Measurements from ENCODE around the gene L1TD1. TPM values are rescaled to one million over a fixed set of nuclear protein-coding genes. Genes with fewer than 3 reads are reported as not detected.
"Not testable (repeated sequence)": the region's sequence is repeated elsewhere in the genome, so short reads cannot be mapped to it uniquely, and the experiment has no call there.

L1TD1 gene
- 19.1 TPM for polyA plus RNA-seq (2013, experiment 1 of 2)
- polyA plus RNA-seq (2013, experiment 2 of 2), result 19.3 TPM

- Histone ChIP-seq H3K4me1 (ENCODE audit: control insufficient read depth in 2 of 2, insufficient read depth in 1 of 2, low read depth in 1 of 2, low read length in 2 of 2) (peaks cover 0 to 4% of the 10 kb centered on the region in 2 donors), H2BK120ac (ENCODE audit: low read depth, low read length) (peak within 1 kb of the TSS; percentile 96), H3K36me3 (replicated peaks in 1 of 2; ENCODE audit: control insufficient read depth in 2 of 2, insufficient read depth in 2 of 2, low read length in 2 of 2) (peaks cover 0 to 5% of the 10 kb centered on the region in 2 donors), H3K14ac (ENCODE audit: low read length) (peak within 1 kb of the TSS; percentile 98), H3K9ac (ENCODE audit: low read depth, low read length, poor library complexity) (peak within 1 kb of the TSS; percentile 99), H3K18ac (ENCODE audit: low read length) (peak within 1 kb of the TSS; percentile 100), H3K79me1 (ENCODE audit: low read depth, low read length) (peaks cover 3% of the 10 kb centered on the region), H3K4me3 (ENCODE audit: low read length in 2 of 2) (peak within 1 kb of the TSS in 1 of 2 donors; percentile 92), H2AFZ (ENCODE audit: low read length) (no peak within 1 kb of the TSS), H4K91ac (ENCODE audit: low read depth, low read length, poor library complexity) (no peak within 1 kb of the TSS), H3K4ac (ENCODE audit: low read length) (peak within 1 kb of the TSS; percentile 98), H3K23ac (ENCODE audit: low read depth, low read length, poor library complexity) (peak within 1 kb of the TSS; percentile 99), H2BK5ac (ENCODE audit: low read length) (peak within 1 kb of the TSS; percentile 96), H3K27ac (replicated peaks; ENCODE audit: low read length) (peak within 1 kb of the TSS; percentile 72), H2BK15ac (ENCODE audit: low read length) (peak within 1 kb of the TSS; percentile 99), H3K4me2 (ENCODE audit: insufficient read depth, low read length, poor library complexity, severe bottlenecking) (peak within 1 kb of the TSS; percentile 83), H3K9me3 (replicated peaks in 1 of 2; ENCODE audit: control insufficient read depth in 2 of 2, insufficient read depth in 1 of 2, low read depth in 1 of 2, low read length in 2 of 2) (peaks cover 0 to 6% of the 10 kb centered on the region in 2 donors), H4K8ac (ENCODE audit: low read depth, low read length) (peak within 1 kb of the TSS; percentile 65), H3K27me3 (ENCODE audit: control insufficient read depth in 3 of 3, insufficient read depth in 3 of 3, low read depth in 1 of 3, low read length in 3 of 3) (peaks cover 0 to 37% (median 9%) of the 10 kb centered on the region in 3 experiments), H2BK12ac (ENCODE audit: low read length) (peak within 1 kb of the TSS; percentile 98), H2AK5ac (ENCODE audit: low read depth, low read length) (peak within 1 kb of the TSS; percentile 99)
- peak; percentile 60 for DNase-seq (ENCODE audit: low spot score)
- no CpG with 5 or more reads among the region's 55 CpGs for WGBS, 2 donors (ENCODE audit: extremely low coverage in 2 of 2, insufficient read length in 2 of 2, insufficient replicate concordance in 1 of 2)
These were observed at the start of gene L1TD1 for GRCh38 chr1:62194651-62195544. TSS of gene L1TD1 (plus strand) at chr1:62194849. CDS start at chr1:62206629, 11,780 bp downstream.

GRCh38 chr1:62159940-62160348 lies 34.7 kb upstream of the L1TD1 start:
- H3K79me1 ChIP-seq (ENCODE audit: low read depth, low read length), result no peaks in the 10 kb centered on the region
- no peak overlapping the region for H3K14ac ChIP-seq (ENCODE audit: low read length)
- no CpG with 5 or more reads among the region's 6 CpGs for WGBS, 2 donors (ENCODE audit: extremely low coverage in 2 of 2, insufficient read length in 2 of 2, insufficient replicate concordance in 1 of 2)
- H3K27ac ChIP-seq (replicated peaks; ENCODE audit: low read length), result no peak overlapping the region
- H3K9ac ChIP-seq (ENCODE audit: low read depth, low read length, poor library complexity), result no peak overlapping the region
- no peak overlapping the region for H2BK12ac ChIP-seq (ENCODE audit: low read length)
- no peak overlapping the region for H3K4me2 ChIP-seq (ENCODE audit: insufficient read depth, low read length, poor library complexity, severe bottlenecking)
- no peak overlapping the region for H2BK15ac ChIP-seq (ENCODE audit: low read length)
- no peak overlapping the region for H3K4ac ChIP-seq (ENCODE audit: low read length)
- no peaks in the 10 kb centered on the region for H3K4me1 ChIP-seq (ENCODE audit: control insufficient read depth in 2 of 2, insufficient read depth in 1 of 2, low read depth in 1 of 2, low read length in 2 of 2)
- no peak overlapping the region for H4K91ac ChIP-seq (ENCODE audit: low read depth, low read length, poor library complexity)
- no peak overlapping the region for H2BK120ac ChIP-seq (ENCODE audit: low read depth, low read length)
- H3K4me3 ChIP-seq (ENCODE audit: low read length in 2 of 2), result no peak overlapping the region
- no peaks in the 10 kb centered on the region for H3K9me3 ChIP-seq (replicated peaks in 1 of 2; ENCODE audit: control insufficient read depth in 2 of 2, insufficient read depth in 1 of 2, low read depth in 1 of 2, low read length in 2 of 2)
- H3K36me3 ChIP-seq (replicated peaks in 1 of 2; ENCODE audit: control insufficient read depth in 2 of 2, insufficient read depth in 2 of 2, low read length in 2 of 2), result no peaks in the 10 kb centered on the region
- no peak overlapping the region for H2AFZ ChIP-seq (ENCODE audit: low read length)
- no peak for DNase-seq (ENCODE audit: low spot score)
- H2AK5ac ChIP-seq (ENCODE audit: low read depth, low read length), result no peak overlapping the region
- H3K23ac ChIP-seq (ENCODE audit: low read depth, low read length, poor library complexity), result no peak overlapping the region
- no peak overlapping the region for H4K8ac ChIP-seq (ENCODE audit: low read depth, low read length)
- no peaks in the 10 kb centered on the region for H3K27me3 ChIP-seq (ENCODE audit: control insufficient read depth in 3 of 3, insufficient read depth in 3 of 3, low read depth in 1 of 3, low read length in 3 of 3)
- no peak overlapping the region for H3K18ac ChIP-seq (ENCODE audit: low read length)
- no peak overlapping the region for H2BK5ac ChIP-seq (ENCODE audit: low read length)

- H3K9me3 ChIP-seq (replicated peaks in 1 of 2; ENCODE audit: control insufficient read depth in 2 of 2, insufficient read depth in 1 of 2, low read depth in 1 of 2, low read length in 2 of 2), result no peaks in the 10 kb centered on the region
- no peak overlapping the region for H2BK15ac ChIP-seq (ENCODE audit: low read length)
- no CpG with 5 or more reads among the region's 1 CpG for WGBS, 2 donors (ENCODE audit: extremely low coverage in 2 of 2, insufficient read length in 2 of 2, insufficient replicate concordance in 1 of 2)
- no peak overlapping the region for H4K8ac ChIP-seq (ENCODE audit: low read depth, low read length)
- H3K4me3 ChIP-seq (ENCODE audit: low read length in 2 of 2), result no peak overlapping the region
- no peak overlapping the region for H3K14ac ChIP-seq (ENCODE audit: low read length)
- DNase-seq (ENCODE audit: low spot score), result no peak
- H2AFZ ChIP-seq (ENCODE audit: low read length), result no peak overlapping the region
- H3K27ac ChIP-seq (replicated peaks; ENCODE audit: low read length), result no peak overlapping the region
- no peak overlapping the region for H3K23ac ChIP-seq (ENCODE audit: low read depth, low read length, poor library complexity)
- no peaks in the 10 kb centered on the region for H3K79me1 ChIP-seq (ENCODE audit: low read depth, low read length)
- H2BK5ac ChIP-seq (ENCODE audit: low read length), result no peak overlapping the region
- H3K4ac ChIP-seq (ENCODE audit: low read length), result no peak overlapping the region
- no peak overlapping the region for H3K18ac ChIP-seq (ENCODE audit: low read length)
- no peak overlapping the region for H3K9ac ChIP-seq (ENCODE audit: low read depth, low read length, poor library complexity)
- H4K91ac ChIP-seq (ENCODE audit: low read depth, low read length, poor library complexity), result no peak overlapping the region
- no peak overlapping the region for H2BK120ac ChIP-seq (ENCODE audit: low read depth, low read length)
- H3K4me1 ChIP-seq (ENCODE audit: control insufficient read depth in 2 of 2, insufficient read depth in 1 of 2, low read depth in 1 of 2, low read length in 2 of 2), result no peaks in the 10 kb centered on the region
- H2AK5ac ChIP-seq (ENCODE audit: low read depth, low read length), result no peak overlapping the region
- H3K27me3 ChIP-seq (ENCODE audit: control insufficient read depth in 3 of 3, insufficient read depth in 3 of 3, low read depth in 1 of 3, low read length in 3 of 3), result no peaks in the 10 kb centered on the region
- no peak overlapping the region for H2BK12ac ChIP-seq (ENCODE audit: low read length)
- H3K36me3 ChIP-seq (replicated peaks in 1 of 2; ENCODE audit: control insufficient read depth in 2 of 2, insufficient read depth in 2 of 2, low read length in 2 of 2), result no peaks in the 10 kb centered on the region
- no peak overlapping the region for H3K4me2 ChIP-seq (ENCODE audit: insufficient read depth, low read length, poor library complexity, severe bottlenecking)
These were observed 32.9 kb upstream of the L1TD1 start for GRCh38 chr1:62161711-62162110.

DNA sequence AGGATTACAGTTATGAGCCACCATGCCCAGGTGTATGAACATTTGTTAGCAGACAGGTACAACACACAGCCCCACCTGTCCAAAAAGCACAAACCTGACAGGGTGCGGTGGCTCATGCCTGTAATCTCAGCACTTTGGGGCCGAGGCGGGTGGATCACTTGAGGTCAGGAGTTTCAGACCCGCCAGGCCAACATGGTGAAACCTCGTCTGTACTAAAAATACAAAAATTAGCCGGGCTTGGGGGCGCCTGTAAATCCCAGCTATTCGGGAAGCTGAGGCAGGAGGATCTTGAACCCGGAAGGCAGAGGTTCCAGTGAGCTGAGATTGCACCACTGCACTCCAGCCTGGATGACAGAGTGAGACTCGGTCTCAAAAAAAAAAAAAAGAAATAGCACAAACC lies 24.3 kb upstream of the L1TD1 start:
- not testable (repeated sequence) for DNase-seq (ENCODE audit: low spot score); H3K79me1 ChIP-seq (ENCODE audit: low read depth, low read length); H3K4ac ChIP-seq (ENCODE audit: low read length); H2BK5ac ChIP-seq (ENCODE audit: low read length); H2BK12ac ChIP-seq (ENCODE audit: low read length); H3K9ac ChIP-seq (ENCODE audit: low read depth, low read length, poor library complexity); H3K4me2 ChIP-seq (ENCODE audit: insufficient read depth, low read length, poor library complexity, severe bottlenecking); H3K14ac ChIP-seq (ENCODE audit: low read length); H3K36me3 ChIP-seq (replicated peaks in 1 of 2; ENCODE audit: control insufficient read depth in 2 of 2, insufficient read depth in 2 of 2, low read length in 2 of 2); H3K4me1 ChIP-seq (ENCODE audit: control insufficient read depth in 2 of 2, insufficient read depth in 1 of 2, low read depth in 1 of 2, low read length in 2 of 2); H4K8ac ChIP-seq (ENCODE audit: low read depth, low read length); H3K4me3 ChIP-seq (ENCODE audit: low read length in 2 of 2); H2BK15ac ChIP-seq (ENCODE audit: low read length); H2BK120ac ChIP-seq (ENCODE audit: low read depth, low read length); H3K9me3 ChIP-seq (replicated peaks in 1 of 2; ENCODE audit: control insufficient read depth in 2 of 2, insufficient read depth in 1 of 2, low read depth in 1 of 2, low read length in 2 of 2); H2AK5ac ChIP-seq (ENCODE audit: low read depth, low read length); H3K18ac ChIP-seq (ENCODE audit: low read length); H3K27ac ChIP-seq (replicated peaks; ENCODE audit: low read length); H4K91ac ChIP-seq (ENCODE audit: low read depth, low read length, poor library complexity); H3K27me3 ChIP-seq (ENCODE audit: control insufficient read depth in 3 of 3, insufficient read depth in 3 of 3, low read depth in 1 of 3, low read length in 3 of 3); H2AFZ ChIP-seq (ENCODE audit: low read length); H3K23ac ChIP-seq (ENCODE audit: low read depth, low read length, poor library complexity)
- no CpG with 5 or more reads among the region's 10 CpGs for WGBS, 2 donors (ENCODE audit: extremely low coverage in 2 of 2, insufficient read length in 2 of 2, insufficient replicate concordance in 1 of 2)

Data from neuronal stem cell (in vitro differentiated cells).